Measurements from ENCODE around the gene OSMR.

- TF ChIP-seq, protein P1, sequence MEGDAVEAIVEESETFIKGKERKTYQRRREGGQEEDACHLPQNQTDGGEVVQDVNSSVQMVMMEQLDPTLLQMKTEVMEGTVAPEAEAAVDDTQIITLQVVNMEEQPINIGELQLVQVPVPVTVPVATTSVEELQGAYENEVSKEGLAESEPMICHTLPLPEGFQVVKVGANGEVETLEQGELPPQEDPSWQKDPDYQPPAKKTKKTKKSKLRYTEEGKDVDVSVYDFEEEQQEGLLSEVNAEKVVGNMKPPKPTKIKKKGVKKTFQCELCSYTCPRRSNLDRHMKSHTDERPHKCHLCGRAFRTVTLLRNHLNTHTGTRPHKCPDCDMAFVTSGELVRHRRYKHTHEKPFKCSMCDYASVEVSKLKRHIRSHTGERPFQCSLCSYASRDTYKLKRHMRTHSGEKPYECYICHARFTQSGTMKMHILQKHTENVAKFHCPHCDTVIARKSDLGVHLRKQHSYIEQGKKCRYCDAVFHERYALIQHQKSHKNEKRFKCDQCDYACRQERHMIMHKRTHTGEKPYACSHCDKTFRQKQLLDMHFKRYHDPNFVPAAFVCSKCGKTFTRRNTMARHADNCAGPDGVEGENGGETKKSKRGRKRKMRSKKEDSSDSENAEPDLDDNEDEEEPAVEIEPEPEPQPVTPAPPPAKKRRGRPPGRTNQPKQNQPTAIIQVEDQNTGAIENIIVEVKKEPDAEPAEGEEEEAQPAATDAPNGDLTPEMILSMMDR (conservative IDR thresholded peaks at IDR 0.05 in 1 of 2, IDR thresholded peaks at IDR 0.05 in 1 of 2; ENCODE audit: extremely low read depth in 1 of 2, insufficient read depth in 1 of 2, low read depth in 1 of 2, low read length in 2 of 2): no peak
- TF ChIP-seq EZH2 (IDR thresholded peaks at IDR 0.05; ENCODE audit: borderline replicate concordance, low read length): no peak
Observed at GRCh38 chr5:38899936-38900335, 54.1 kb downstream of the OSMR start.
